NCI-H1694 (cell line): ENCODE measurements around the gene FRAS1.
"Not testable (repeated sequence)": the region's sequence is repeated elsewhere in the genome, so short reads cannot be mapped to it uniquely, and the experiment has no call there.

ENCODE experiments used
- DNase-seq: peaks from one replicate; lab custom pipeline; 2025; lab: John Stamatoyannopoulos, UW

FRAS1 gene

DNA sequence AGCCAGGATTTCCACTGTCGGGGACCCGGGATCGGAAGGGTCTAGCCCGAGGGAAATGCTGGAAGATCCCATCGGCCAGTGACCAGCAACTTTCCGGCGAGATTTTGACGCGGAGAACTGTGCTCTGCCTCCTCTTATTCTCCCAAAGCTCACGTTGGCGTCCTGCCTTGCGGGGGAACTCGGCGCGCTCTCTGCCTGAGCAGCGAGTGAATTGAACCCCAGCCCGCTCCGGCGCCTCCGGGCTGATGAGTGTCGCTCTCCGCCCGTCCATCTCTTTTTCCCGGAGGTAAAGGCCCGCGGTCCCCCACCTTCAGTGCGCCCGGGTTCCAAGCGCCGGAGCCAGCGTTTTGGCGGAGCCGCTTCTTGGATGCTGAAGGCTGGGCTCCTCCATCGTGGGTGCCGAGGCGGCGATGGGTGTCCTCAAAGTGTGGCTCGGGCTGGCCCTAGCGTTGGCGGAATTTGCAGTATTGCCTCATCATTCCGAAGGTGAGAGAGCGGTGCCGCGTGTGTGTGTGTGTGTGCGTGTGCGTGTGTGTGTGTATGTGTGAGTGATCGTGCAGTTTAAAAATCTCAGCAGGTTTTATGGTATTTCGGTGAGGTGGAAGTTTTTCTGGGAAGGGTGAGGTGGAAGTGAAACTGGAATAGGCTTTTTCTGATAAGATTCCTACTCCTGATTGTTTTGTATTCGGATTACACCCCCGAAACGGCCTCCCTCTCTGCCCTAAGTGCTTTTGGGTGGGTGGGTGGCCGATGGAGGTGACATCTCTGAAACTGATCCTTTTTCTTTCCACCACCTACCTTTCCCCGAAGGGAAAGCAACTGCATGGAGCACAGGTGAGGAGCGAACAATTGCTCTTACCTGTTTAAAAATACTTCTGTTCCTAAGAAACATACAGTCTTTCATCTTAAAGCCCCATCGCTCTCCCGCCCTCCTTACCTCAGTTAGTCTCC is 752 bp downstream of the FRAS1 start:
- no peak for DNase-seq

DNA sequence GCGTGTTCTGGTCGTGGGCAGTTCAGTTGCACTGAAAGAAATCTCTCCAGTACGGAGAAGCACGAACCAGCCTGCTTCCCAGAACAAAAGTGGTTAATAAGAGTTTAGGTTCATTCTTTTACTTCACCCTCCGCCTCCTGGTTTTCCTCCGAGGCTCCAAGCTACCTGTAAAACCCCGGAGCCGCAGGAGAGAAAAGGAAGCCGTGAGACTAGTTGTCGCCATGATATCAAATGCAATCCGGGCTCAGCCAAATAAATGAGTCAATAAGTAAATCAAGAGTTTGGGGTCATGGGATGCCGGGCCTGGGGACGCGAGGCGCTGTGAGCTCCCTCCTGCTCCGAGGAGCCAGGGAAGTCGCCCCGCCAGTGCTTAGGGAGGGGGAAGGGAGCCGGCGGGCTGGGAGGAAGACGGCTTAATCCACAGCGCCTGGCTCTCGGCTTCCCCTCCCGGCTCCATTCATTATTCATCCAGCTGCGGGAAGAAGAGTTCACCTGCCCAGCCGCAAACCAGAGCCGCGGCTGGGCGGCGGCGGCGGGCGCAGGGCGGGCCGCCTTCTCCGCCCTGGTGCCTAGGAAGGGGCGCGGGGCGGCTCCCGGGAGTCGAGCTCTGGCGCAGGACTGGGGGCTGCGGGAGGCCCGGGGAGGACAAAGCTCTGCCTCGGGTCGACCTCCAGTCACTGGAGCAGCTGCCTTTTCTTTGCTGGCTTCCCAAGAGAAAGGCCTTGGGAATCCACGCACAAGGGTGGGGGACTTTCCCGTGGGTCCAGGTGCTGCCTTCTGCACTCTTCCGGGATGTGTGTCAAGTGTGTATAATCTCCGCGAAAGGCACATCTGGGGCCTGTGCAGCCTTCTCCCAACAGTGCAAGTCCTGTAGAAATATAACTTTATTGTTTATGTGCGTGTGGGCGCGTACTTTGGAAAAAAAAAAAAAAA is 1.7 kb downstream of the FRAS1 start:
- DNase-seq = no peak

DNA sequence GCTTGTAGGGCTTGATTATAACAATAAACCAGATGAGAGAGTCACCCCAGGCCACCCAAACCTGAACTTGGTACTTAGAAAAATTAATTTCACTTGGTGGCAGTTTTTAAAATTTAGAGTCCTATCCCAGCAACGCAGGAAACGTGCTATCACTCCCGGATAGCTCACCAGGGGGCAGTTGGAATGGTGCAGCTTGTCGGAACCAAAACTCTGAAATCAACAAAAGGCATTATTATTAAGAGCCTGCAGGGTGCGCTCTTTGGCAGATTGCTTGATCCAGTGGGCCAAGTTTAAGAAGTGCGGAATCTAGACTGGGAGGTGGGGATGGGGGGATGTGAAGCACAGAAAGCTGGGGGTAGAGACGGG is 2.4 kb downstream of the FRAS1 start:
- DNase-seq = peak; percentile 73

DNA sequence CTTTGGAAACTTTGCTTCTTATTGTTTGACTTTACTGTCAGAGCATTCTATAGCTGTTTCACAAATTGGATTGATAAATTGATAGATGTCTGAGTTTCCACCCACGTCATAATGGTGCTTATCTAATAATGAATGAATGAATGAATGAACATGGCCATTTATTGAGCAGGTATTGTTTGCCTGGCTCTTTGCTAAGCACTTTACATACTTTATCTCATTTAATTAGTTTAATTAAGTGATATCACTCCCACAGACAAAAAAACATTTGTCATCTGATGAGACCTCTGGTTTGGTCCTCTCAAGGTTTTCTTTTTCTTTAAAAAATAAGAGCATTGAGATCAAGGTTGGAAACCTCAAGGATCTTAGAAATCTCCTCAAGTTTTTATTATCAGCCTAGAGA is 2.8 kb downstream of the FRAS1 start:
- DNase-seq = no peak

DNA sequence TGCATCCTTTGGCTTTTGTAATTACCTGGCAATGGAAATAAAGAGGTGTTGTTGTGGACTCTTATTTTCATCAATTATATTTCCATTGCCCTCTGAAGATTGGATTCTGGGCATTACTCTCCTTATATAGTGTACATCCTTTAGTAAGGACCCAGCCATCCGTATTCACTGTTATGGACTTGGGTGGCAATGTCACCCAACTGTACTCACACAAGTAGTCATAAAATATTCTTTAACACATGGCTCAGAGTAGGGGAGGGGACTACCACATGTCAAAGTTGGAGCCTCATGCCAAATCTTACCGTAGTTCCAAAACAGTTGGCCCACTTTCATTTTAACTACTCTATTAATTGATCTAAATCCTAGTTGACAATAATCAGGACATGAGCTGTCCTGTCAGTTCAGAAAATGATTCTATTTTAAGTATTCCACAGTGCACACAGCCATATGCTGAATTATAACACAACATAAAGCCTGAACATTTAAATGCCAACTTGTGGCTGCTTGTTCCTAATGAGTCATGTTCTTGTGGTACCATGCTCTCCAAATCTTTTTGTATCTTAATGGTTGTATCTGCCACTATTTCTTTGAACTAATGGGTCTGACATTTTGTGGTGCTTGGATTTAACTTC is 4.9 kb downstream of the FRAS1 start:
- peak; percentile 45 for DNase-seq

DNA sequence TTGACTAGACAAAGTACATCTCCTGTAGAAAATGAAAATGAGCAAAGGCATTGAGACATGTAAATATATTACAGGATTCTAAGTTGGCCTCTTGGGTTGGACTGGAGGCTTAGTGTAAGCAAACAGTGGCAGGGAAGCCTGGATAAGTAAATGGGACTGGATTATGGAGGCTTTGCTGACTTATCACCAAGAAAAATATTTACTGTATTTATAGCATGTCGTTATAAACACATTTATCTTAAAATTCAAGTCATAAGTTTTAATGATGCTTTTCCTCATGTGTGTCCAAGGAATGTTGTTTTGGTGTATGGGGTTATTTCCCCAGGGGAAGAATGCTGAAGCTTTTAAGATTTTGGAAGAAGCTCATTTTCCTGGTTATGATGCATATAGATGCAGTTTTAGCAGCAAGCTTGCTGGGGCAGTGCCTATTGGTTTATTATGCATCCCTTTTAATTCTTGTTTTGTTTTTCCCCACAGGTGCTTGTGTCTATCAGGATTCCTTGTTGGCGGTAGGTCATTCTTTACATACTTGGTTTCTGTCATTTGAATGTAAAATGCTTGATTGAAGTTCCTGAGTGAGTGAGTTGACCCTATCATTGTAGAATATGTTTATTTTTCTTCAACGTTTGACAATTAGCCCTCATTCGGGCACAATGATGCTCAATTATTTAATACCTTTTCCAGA is 8.5 kb downstream of the FRAS1 start:
- no peak for DNase-seq

DNA sequence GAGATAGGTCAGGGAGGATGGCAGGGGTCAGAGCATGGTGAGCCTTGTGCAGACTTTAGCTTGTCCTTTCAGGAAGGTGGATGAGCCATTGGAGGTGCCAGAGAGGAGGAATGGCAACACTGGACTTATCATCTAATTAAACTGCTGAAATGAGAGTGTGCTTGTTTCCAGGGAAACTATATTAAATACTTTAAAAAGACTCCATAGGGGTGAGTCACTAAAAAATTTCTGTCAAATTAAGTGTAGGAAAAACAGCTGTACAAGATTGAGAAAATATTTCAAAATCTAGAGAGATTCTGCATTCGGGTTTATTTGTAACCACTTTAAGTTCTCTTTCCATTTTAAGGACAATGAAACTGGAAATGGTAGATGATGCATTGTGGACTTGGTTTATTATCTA is 11.4 kb downstream of the FRAS1 start:
- no peak for DNase-seq

DNA sequence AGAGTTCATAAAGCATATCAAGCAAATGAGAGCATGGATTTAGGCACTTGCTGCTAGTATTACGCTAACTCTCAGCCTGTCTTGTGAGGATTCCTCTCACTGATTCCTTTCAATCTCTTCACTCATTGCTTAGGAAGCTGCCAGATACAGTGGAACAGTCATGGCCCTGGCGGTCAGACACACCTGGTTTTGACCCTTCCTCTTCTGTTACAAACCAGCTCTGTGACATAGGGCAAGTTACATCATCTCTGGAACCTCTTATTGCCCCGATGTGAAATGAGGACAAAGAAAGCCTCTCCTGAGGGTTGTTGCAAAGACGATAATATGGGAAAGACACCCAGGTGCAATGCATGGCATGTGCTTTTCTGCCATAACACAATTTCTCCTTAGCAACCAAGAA is 12.2 kb downstream of the FRAS1 start:
- DNase-seq = no peak

DNA sequence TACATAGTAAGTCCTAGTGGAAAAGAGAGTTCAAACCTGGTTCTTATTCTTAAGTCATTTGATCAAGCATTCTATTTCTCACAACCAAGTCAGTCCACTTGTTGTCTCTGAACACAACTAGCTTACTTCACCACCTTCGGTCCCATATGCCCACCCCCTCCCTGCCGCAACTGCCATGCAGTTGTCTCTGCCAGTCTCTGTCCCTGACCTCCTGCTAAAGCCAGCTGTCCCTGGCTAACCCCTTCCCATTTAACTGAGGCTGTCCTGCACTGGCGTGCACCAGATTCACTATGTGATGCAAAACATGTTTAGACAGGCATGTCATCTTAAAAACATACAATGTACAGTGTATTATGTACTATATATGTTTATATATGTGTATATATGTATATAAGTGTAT is 12.7 kb downstream of the FRAS1 start:
- no peak for DNase-seq

DNA sequence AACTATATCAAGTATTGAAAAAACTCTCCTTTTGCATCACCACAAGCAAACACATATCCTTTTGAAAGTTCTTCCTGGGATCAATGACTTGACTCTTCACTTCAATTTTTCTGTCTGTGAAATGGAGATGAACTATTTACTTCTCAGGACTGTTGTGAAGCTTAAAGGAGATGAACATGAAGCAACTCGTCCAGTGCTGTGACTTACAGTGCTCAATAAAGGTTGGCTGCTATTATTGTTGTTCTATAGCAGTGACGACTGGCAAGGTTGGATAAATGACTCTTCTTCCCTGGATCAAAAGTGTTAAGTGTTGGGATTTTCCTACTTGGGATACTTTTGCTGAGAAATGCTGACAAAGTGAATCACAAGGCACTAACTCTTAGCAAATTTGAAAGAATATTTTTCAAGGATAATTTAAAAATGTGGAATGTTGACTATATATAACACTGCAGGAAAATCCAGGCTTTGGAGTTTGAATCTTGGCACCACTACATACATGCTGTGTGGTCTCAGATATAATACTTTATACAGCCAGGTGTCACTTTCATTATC is 13.7 kb downstream of the FRAS1 start:
- DNase-seq = no peak

DNA sequence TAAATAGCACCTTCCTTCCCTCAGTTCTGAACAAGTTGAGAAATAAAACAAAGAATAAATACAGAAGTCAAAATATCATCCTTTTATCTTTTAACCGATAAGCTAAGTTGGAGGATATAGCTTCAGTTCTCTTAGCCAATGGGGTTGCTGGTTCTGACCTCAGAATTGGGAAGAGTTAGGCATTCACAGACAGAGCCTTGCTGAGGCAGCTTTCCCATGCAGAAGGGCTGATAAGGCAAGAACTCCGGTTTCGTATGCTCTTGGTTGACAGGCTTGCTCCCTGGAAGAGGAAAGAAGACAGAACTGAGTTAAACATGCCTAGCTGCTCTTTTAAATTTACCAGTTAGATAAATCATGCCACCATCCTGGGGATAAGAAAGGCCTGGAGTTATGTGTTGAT is 17.6 kb downstream of the FRAS1 start:
- no peak for DNase-seq

DNA sequence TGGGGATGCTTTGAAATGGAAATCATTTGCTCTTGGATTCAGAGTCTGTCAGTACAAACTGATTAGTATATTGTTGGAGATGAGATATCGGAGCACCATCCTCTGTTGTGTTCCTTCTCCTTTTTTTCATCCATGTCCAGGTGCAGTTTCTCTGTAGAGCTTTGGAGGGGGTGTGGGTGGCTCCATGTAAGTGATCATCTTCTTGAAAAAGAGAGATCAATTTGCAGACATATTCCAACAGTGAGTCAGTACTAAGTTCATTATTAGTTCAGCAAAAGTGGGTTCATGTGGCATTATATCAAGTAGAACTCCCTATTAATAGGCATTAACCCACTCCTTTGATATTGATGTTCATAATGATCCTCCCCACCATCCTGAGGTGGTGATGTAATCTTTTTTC is 18.9 kb downstream of the FRAS1 start:
- no peak for DNase-seq

DNA sequence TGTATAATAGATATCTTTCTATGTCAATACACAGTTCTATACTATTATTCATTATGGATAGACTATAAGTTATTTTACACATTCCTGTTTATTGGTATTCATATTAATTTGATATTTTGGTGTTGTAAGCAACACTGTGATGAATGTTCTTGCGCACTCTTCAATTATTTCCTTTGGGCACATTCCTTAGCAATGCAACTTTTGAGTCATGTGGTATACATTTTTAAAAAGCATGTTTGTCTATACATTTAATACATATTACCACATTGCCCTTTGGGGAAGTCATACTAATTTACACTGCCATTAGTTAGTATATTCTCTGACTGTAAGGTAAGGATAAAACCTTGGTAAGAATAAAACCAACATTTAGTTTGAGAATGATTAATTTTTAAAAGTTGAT is 21.0 kb downstream of the FRAS1 start:
- DNase-seq = no peak

DNA sequence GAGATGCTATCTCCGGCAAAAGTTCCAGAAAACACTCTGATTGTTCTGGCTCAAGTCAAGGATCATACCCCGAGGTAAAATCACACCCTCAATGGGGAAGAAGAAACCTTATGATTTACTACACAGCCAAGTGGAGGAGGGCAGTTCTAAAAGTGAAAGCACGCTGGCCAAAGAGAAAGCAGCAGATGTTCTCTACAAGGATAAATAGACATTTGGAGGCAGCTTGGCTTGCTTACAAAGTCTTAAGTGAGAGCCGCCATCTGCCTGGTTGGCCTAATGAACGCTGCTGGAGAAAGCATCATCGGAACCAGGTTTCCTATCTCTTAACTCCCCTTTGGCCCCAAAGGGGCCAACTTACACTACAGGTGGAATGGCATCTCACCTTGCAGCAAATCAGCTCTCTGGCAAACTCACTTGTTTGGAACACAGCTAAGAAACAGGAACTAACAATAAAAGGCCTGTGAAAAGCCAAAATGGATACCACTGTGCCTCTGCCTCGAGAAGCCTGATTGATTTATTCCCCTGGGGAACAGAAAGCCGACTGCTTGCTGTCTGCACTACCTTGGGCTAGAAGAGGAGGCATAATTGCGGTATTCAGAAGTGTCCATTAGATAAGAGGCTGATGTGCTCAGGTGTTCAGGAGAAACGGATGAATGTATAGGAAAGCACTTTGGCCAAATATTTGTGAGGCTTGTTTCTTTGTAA is 22.8 kb downstream of the FRAS1 start:
- DNase-seq = peak; percentile 80

DNA sequence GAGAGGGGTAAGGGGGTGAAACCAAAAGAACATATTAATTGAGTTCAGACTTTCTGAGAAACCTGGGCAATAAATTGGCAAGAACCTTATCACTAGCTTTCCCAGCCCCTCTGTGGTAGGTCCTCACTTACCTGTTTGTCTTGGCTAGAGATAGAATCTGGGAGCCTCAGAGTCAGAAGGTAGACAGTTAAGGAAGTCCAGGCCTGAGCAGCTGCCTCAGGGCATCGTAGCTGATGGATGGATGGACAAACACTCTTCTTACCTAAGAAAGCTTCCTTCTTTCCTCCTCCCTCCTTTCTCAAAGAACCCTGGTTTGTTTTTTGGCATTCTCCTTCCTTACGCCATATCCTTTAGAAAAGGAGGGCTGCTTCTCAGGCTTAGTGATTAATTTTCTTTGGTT is 24.4 kb downstream of the FRAS1 start:
- DNase-seq = no peak

DNA sequence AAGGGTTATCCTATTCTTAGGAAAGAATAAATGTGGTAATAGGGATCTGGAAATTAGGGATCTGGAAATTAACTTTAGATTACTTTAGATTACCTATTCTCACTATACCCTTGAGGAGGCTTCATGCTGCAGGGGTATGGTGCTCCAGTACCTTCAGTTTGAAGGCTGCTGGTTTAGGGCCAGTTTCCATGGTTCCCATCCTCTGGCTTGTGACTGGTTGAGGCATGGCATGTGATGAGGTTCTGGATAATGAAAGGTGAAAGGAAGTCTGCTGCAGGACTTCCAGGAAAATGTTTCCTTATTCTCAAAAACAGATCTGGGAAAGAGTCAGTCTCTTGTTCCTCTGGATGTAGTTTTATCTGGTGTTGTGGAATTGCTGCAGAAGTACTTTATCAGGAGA is 25.9 kb downstream of the FRAS1 start:
- no peak for DNase-seq

DNA sequence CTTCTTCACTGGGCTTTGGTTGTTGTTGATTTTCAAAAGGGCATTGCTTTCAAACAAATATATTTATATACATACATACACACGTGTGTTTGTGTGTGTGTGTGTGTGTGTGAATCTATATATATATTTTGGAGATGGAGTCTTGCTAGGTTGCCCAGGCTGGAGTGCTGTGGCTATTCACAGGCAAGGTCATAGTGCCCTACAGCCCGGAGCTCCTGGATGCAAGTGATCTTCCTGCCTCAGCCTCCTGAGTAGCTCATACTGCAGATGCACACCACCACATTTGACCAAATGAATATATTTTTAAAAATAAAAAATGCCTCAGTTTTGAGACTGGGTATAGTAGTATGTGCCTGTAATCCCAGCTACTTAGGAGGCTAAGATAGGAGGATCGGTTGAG is 34.4 kb downstream of the FRAS1 start:
- DNase-seq = no peak

DNA sequence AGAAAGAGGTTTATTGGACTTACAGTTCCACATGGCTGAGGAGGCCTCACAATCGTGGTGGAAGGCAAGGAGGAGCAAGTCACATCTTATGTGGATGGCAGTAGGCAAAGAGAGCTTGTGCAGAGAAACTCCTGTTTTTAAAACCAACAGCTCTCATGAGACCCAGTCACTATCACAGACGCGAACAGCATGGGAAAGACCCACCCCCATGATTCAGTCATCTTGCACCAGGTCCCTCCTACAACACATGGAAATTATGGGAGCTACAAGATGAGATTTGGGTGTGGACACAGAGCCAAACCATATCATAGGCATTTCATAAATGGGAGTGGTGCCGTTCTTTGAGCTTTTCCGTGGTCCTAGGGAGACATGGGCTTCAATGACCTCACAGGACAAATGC is 35.2 kb downstream of the FRAS1 start:
- not testable (repeated sequence) for DNase-seq

DNA sequence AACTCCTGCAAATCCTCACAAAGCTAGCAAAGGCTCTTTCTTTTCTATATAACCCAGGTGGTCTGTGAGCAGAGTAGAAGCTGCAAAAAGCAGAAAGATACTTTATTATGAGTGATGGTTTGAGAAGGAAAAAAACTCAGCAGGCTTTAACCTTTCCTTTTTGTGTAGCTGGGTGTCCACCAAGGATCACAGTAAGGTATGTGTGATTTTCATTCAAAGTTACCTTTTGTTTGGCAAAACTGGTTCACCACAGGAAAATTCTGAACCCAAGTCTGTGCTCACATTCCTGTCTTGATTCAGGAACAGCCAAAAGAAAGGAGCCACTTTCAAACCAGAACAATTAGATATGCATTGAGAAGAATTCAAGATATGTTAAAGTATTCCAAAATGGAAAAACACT is 35.7 kb downstream of the FRAS1 start:
- no peak for DNase-seq

DNA sequence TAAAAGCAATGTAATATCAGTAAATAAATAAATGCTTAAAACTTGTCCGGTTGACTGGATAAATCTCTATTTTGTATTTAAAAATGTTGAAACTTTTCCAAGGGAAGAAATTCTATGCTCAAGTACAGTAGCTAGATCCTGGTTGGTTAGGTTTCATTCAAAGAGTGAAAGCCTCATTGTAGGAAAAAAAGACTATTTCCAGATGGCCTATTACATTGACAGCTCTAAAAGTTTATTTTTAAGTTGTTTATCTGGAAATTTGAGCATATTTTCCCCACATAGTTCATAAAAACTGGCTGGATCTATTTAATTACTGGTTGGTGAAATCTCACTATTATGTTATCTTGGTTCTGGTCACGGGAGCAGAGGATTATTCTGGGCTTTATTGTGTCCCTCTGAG is 38.0 kb downstream of the FRAS1 start:
- DNase-seq = no peak

DNA sequence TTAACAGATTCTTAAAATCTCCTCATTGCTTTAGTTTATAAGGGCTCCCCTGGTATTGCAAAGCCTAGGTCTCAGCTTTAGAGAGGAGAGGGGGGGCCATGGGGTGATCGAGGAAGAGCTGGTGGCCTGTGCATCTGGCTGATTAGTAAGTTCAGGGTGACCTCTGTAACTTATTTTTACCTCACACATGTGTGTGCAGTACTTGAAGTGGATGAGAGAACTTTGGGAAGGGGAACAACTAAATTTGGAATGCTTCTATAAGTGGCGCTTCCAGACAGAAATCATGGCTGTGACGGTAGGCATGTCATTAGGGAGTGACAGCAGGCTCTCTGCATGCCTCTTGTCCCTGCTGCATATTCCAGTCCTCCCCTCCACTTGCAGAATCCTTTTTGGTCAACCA is 41.9 kb downstream of the FRAS1 start:
- no peak for DNase-seq
